GM18870 (cell line): Measurements from ENCODE around the gene GRIK3.

ENCODE experiments used
- ATAC-seq: cut with Tn5 transposase; IDR thresholded peaks from one replicate; pipeline ENCODE4 v1.9.1; 2021; ENCODE audit warnings: moderate library complexity; ENCODE audit not compliant: unreplicated experiment

The GRIK3 gene

DNA sequence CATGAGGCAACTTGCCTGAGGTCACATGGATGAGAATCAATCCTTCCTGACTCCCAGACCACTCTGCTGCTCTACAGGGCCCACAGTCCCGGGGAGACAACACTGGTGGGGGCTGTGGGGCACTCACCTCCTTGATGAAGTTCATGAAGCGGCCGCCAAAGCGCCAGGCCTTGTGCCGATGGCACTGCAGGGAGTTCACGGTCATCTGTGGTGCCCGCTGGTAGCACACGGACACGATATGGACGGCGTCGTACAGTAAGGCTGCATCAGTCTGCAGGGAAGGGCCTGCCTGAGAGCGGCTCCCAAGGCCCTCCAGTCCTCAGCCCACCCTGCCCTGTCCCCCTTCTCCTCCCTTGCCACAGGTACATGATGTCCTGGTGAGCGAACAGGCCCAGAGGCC is 175.3 kb downstream of the GRIK3 start:
- no peak for ATAC-seq

DNA sequence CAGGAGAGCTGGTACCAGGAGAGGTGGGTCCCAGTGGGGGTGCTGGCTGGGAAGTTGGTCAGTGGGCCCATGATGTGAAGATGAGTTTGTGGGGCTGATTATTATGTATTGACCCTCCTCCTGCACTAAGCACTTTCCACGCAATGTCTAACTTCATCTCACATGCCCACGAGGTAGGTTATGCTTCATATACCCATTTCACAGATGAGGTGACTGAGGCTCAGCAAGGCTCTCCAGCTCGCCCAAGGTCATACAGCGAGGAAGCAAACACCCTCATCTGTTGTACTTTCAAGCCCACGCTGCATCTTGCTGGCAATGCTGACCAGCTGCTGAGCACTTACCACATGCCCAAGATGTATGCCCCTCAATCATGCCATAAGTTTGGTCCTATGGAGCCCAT is 175.8 kb downstream of the GRIK3 start:
- no peak for ATAC-seq

DNA sequence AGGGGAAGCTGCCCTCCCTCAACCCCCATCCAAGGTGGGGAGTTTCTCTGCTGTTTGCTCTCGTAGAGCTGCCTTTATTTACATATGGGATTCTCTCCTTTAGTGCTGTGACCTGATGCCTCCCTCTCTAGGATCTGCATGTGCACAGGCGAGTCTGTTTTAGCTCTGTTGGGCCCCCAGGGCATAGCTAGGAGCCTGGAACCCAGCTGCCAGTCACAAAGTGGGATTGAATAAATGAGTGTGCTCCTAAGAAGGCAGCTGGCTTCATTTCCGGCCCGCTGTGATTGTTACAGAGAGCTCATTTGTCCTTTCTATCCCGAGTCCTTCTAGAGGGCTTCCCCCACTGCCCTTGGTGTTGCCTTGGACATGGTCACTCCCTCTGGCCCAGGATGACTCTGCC is 176.6 kb downstream of the GRIK3 start:
- no peak for ATAC-seq

- ATAC-seq, result no peak
These were observed 178.4 kb downstream of the GRIK3 start for GRCh38 chr1:36855699-36856494.

DNA sequence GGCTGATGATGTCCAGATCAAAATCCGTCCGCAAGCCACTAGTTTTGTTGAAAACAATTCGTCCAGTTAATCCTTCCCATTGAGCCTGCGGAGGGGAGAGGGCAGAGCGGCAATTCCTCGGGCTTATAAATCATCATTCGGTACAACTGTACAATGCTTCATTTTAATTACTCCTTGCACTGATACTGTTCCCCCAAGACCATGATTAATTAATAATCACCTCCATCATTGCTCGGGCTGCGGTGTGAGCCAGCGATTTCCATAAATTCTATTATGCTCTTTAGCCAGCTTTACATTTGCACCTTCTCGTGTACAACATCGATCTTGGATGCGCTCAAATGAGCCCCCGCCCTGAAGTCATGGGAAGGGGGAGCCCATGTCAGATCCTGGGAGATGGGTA is 180.7 kb downstream of the GRIK3 start:
- ATAC-seq, result no peak

- ATAC-seq, result no peak
These were observed 181.7 kb downstream of the GRIK3 start for GRCh38 chr1:36852586-36852985.

DNA sequence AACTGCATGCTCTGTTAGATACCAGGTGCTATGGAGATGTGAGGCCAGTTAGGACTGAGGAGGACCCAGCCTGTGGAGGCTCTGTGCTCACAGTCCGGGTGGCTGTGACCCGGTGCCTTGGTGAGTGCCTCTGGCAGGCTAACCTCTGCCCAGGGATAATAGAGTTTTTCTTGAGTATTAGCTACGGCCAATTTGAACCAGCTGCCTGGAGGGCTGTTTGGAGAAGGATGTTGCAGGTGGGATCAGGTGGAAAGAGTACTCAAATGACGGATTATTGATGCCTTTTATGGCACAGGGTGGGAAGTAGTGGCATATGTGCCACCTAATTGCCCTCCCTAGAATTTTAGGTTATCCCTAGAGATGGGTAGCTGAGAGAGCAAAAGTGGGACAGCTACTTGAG is 182.7 kb downstream of the GRIK3 start:
- no peak for ATAC-seq

GRCh38 chr1:36851087-36851486 is 183.2 kb downstream of the GRIK3 start:
- ATAC-seq, result no peak

DNA sequence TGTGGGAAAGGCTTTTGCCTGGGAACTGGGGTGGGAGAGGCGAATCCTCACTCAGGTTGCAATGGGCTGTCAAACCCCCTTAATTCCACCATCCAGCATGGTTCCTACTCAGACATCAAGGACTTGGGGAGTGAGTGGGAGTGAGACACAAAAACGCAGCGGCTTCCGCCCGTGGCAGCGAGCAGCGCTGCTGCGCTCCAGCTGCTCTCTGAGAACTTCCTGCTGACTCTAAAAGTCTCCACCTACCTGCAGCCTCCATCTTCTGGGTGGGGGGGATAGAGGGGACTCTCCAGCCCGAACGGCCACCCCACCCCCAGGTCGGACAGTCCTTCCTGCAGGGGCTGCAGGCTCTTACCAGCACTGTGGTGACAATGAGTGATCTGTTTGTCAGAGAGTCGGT is 184.4 kb downstream of the GRIK3 start:
- ATAC-seq, result no peak

- ATAC-seq, result no peak
These were observed 186.6 kb downstream of the GRIK3 start for GRCh38 chr1:36847761-36848160.

DNA sequence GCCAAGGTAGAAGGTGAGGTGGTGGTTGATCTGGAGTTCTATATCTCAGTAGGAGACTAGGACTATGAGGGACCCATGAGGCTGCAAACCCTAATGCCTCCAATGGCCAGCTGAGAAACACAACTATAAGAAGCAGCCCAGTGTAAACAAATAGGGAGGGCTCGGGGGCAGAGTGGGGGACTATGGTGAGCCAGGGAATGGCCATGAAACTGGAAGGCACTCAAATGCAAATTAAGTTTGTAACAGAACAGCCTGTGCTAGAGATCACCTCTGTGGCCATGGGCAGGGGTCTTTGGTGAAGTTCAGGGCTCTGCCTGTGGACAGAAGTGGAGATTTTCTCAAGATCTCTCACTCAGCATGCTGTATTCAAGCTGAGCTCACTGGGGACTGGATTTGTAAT is 187.1 kb downstream of the GRIK3 start:
- ATAC-seq, result no peak

DNA sequence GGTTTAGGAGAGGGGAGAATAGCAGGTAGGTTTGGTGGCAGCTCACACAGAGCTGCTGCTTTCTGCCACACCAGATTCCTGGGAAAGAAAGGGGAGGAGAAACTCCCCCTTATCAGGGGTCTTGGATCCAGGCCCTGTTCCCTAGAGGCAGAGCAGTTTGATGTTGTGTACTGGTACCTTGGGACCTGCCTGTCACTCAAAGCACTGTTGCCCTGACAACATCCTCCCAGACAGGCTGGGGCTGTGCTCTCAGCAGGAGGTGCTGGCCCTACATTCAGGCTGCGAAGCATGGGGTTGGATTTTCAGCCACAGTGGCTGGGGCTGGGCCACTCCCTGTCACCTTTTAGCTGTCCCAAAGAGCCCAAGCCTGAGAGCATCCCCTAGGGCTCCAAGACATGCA is 188.0 kb downstream of the GRIK3 start:
- no peak for ATAC-seq

DNA sequence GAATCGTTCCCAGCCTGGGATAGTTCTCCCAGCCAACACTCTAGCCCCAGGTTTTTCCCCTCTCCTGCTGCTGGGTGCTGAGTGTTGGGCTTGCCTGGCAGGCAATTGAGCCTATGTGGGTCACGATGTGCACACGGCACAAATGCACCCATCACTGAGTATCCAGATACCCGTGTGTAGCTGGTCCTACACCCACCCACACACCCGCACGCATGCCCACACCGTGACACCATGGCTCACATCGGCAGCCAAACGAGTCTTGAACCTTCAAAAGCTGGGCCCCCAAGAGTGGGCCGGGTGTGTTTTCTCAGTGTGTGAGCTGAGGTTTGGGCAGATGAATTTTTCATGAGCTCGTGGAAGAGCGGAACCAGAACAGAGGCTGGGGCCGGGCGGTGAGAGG is 188.5 kb downstream of the GRIK3 start:
- ATAC-seq, result no peak

- no peak for ATAC-seq
These were observed 189.4 kb downstream of the GRIK3 start for GRCh38 chr1:36844917-36845316.

DNA sequence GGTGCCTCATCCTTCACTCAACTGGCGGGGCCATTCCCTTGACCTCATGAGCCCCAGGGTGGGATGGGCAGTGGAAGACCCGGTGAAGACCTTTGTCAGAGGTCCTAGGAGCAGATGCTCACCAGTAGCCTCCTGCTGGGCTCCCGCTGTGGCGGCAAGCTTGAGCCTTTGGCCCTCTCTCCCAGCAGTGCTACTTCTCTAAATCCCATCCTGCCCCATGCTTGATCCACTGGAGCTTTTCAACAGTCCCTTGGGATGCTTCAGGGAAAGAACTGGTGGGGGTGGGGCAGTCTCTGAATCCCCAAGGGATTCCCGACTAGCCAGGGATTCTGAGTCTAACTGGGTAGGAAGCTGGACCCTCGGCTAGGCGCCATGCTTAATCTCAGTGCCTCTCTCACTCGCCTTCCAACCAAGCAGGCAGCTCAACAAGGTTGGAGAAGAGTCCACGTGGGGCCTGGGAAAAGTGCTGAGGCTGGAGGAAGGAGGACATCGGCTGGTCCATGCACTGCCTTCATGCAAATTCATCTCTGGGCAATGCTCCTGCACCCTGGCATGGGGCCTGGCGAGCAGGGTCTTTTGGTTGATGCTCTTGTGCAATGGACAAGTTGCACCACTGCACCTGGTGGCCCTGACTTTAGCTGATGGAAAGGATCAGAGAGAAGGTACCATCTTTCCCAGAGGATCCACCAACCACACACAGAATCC is 190.3 kb downstream of the GRIK3 start:
- no peak for ATAC-seq

GRCh38 chr1:36843027-36843426 is 191.3 kb downstream of the GRIK3 start:
- ATAC-seq, result no peak

GRCh38 chr1:36842448-36842847 is 191.9 kb downstream of the GRIK3 start:
- no peak for ATAC-seq

- ATAC-seq, result no peak
These were observed 194.8 kb downstream of the GRIK3 start for GRCh38 chr1:36839485-36839884.

- ATAC-seq, result no peak
These were observed 195.4 kb downstream of the GRIK3 start for GRCh38 chr1:36838888-36839287.

GRCh38 chr1:36836916-36837315 is 197.4 kb downstream of the GRIK3 start:
- no peak for ATAC-seq

- ATAC-seq, result no peak
These were observed 198.0 kb downstream of the GRIK3 start for GRCh38 chr1:36836196-36836883.

DNA sequence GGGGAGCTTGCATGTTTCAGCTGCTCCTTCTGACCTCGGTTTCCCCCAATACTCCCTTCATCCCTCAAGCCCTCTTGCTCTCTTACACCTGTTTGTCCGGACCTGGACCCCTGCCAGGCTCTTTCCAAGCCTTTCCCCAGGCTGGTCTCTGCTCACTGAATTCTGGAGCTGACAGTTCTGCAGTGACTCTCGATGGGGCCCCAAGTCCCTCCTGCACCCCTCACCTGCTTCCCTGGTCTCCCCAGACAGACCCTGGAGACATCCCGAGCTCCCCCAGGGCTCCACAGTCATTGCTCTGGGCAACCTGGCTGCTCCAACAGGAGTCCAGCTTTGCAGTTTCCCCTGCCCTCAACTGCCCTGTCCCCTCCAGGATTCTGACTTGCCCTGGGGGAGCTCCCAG is 198.6 kb downstream of the GRIK3 start:
- no peak for ATAC-seq
